Erythroblast (primary cell): ENCODE results near the gene DYDC1.
"Not testable (repeated sequence)": the region's sequence is repeated elsewhere in the genome, so short reads cannot be mapped to it uniquely, and the experiment has no call there.

Source experiments
- DNase-seq, 2 experiments: peaks; one replicate each; lab custom pipeline; 2025; lab: John Stamatoyannopoulos, UW
- GATA1 ChIP-seq: IDR thresholded peaks from 2 replicates; pipeline ENCODE4 v1.6.1; 2011; ENCODE audit warnings: low read depth, mild to moderate bottlenecking, control low read depth, low read length, moderate library complexity
- POLR2A ChIP-seq: IDR thresholded peaks from 2 replicates; pipeline ENCODE4 v1.6.1; 2011; ENCODE audit warnings: mild to moderate bottlenecking, low read length

DYDC1 gene

DNA sequence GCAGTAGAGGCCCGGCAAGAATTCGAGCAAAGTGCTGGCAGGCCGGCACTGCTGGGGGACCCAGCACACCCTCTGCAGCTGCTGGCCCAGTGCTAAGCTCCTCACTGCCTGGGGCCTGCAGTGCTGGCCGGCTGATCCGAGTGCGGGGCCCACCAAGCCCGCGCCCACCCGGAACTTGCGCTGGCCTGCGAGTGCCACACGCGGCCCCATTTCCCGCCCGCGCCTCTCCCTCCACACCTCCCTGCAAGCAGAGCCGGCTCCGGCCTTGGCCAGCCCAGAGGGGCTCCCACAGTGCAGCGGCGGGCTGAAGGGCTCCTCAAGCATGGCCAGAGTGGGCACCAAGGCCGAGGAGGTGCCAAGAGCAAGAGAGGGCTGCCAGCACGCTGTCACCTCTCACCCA is 3.1 kb upstream of the DYDC1 start:
- TF ChIP-seq GATA1, result no peak
- TF ChIP-seq POLR2A, result no peak
- no peak for DNase-seq

DNA sequence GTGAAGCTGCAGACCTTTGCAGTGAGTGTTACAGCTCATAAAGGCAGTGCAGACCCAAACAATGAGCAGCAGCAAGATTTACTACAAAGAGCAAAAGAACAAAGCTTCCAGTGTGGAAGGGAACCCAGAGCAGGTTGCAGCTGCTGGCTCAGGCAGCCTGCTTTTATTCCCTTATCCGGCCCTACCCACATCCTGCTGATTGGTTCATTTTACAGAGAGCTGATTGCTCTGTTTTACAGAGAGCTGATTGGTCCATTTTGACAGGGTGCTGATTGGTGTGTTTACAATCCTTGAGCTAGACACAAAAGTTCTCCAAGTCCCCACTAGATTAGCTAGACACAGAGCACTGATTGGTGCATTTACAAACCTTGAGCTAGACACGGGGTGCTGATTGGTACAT is 2.4 kb upstream of the DYDC1 start:
- DNase-seq, result not testable (repeated sequence)

DNA sequence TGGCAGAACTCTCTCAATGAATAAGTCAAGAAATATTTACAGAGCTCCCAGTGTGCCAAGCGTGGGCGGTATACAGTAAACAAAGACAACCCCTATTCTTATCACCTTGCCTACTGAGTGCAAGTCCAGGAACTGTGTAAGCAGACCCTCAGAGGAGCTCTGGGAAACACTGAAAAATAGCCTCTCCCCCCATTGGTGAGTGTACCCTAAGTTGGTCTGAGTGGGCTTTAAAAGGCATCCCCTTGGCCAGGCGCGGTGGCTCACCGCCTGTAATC is 1.2 kb upstream of the DYDC1 start:
- no peak for TF ChIP-seq POLR2A
- DNase-seq, result no peak

DNA sequence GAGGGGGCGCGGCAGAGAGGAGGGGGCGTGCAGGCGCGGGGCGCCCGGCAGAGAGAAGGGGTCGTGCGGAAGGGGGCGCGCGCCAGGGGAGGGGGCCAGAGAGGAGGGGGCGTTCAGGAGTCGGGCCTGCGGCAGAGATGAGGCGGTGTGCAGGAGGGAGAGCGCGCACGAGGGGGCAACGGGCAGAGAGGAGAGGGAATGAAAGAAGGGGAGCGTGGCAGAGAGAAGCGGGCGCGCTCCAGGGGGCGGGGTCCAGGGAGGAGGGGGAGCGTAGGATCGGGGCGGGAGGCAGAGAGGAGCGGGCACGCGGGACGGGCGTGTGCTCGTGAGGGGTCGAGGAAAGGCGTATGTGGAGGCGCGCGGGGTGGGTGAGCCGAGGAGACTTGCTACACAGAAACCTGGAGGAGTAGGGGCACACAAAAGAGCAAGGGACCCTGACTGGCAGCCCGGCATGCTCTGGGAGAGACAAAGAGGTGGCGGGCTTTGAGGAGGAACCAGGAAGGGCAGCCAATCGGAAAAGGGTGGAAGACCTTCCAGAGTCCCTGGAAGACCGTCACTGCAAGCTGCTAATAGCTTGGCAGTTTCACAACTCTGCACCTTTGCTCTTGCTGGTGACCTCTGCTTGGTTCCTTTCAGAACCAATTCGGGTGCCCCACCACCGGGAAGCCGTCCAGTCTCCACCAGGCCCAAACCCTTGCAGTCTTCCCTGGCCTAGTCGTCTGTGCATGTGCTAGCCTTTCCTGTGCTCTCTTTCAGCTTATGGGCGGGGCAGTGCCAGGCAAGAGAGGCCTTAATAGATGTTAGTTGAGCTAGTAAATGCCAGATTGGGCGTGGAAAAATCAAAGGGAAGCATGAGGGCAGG is 665 bp upstream of the DYDC1 start:
- TF ChIP-seq GATA1 (no peak), POLR2A (no peak)
- no peak for DNase-seq

DNA sequence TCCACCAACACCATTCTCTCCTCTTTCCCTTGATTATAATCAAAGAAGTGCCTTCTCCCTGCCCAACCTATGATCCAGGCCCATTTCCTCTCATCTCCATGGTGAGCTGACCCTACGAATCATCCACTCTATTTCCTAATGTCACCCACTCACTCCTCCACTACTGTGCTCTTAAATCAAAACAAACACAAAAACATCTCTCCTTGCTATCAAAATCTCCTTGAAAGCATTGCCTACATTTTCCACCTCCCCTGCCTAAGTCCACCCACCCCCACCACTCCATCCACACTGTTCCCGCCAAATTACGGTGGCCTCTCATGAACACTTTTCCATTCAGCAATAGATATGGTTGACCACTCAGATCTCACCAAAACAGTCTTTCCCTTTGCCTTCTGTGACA is 5.3 kb downstream of the DYDC1 start:
- no peak for TF ChIP-seq POLR2A
- no peak for TF ChIP-seq GATA1
- no peak for DNase-seq

DNA sequence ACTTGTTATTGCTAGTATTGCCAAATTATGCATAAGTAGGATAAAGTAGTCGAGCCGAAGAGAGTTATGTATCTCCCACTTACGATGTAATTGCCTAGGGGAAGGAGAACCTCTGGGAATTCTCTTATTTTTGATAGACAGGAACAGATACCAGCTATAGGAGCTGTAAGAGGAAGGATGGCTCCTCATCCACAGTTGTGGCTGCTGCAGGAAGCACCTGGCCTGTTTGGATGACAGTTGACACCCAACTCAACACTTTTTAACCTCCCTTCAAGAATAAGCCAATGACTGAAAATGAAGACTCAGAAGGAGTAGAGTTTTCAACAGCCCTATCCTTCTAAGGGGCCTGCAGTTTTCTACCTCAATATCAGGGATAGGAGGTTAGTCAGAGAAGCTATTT is 6.3 kb downstream of the DYDC1 start:
- no peak for DNase-seq
- TF ChIP-seq GATA1, result no peak
- no peak for TF ChIP-seq POLR2A

DNA sequence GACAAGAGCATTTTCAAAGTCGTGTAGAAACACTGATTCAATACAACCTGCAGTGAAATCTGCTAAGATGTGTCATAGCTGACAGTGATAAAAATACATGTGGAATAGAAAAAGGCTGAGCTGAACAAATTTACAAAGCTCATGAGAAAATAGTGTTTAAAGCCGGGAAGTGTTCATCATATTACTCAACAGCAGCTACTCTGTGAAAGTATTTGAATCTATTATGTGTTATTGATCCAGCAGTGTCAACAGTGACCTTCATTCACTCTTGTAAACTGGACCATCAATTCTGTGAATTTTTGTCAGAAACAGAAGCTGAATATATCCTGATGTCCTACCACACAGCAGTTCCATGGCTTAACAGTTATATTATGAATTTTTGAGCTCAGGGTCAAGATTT is 11.6 kb downstream of the DYDC1 start:
- no peak for DNase-seq
- TF ChIP-seq GATA1 (no peak), POLR2A (no peak)

DNA sequence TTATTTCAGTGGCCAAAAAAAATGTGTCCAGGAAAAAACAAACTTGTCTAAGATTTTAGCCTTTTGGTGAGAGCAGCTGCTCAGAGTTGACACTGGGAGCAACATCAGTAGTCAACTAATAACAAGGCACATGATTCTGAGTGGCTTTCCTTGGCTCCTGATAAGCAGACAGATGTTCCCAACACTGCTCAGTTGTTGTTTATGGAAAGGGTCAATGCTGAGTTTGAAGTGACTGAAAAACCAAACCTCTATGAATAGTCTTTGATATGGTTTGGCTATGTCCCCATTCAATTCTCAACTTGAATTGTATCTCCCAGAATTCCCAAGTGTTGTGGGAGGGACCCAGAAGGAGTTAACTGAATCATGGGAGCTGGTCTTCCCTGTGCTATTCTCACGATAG is 12.3 kb downstream of the DYDC1 start:
- DNase-seq, result no peak
- TF ChIP-seq POLR2A, result no peak
- TF ChIP-seq GATA1, result no peak

DNA sequence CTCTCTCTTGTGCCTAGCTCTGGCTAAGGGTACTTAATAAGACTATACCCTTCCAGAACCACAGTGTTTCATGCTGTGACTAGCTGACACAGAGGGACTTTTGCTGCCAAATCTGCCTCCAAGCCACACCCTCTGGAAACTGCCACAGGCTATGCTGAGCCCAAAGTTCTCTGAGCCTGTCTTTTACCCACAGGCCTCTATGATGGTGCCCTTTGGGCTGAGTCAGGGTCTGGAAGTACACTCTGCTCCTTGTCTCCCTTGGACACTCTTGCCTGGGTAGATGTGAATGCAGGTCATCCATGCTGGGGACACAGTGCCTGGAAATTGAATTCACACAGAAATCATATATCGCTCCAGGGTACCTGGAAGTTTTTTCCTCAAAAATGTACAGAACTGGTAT is 22.6 kb downstream of the DYDC1 start:
- no peak for TF ChIP-seq POLR2A
- TF ChIP-seq GATA1, result no peak
- DNase-seq, result no peak

DNA sequence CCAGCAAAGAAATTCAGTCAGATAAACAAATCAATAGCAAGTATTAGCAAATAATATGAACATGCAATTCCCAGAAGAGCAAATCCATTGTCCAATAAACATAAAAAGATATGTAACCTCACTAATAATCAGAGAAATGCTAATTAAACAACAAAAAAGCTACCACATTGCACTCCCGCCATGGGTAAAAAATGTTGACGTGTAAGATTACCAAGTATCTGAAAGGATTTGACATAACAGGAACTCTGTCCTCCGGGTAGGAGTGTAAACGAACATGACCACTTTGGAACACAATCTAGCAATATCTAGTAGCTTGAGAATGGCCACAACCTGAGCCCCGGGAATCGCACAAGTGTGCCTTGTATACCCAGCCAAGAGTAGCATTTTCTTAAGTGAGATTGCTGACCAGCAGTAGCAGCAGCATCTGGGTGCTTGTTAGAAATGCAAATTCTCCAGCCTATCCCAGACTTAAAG is 31.6 kb downstream of the DYDC1 start:
- TF ChIP-seq POLR2A (no peak), GATA1 (no peak)
- DNase-seq, result no peak

DNA sequence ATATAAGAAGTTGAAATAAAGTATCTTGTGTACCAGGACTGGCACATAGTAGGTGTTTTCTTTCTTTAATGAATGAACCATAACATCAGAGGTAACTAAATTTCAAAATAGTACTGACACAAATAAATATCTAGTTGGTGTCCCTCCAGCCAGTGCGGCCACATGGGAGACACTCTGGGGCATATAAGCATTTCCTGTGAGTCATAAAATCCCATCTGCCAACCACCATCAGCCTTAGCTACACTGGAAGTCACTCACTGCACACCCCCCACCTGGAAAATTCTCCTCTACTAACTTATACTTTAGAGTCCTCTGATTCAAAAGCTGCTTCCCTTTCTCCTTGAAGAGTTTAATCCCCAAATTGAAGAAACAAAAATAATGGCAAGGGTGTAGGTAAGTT is 32.5 kb downstream of the DYDC1 start:
- DNase-seq, result no peak
- no peak for TF ChIP-seq POLR2A
- no peak for TF ChIP-seq GATA1

DNA sequence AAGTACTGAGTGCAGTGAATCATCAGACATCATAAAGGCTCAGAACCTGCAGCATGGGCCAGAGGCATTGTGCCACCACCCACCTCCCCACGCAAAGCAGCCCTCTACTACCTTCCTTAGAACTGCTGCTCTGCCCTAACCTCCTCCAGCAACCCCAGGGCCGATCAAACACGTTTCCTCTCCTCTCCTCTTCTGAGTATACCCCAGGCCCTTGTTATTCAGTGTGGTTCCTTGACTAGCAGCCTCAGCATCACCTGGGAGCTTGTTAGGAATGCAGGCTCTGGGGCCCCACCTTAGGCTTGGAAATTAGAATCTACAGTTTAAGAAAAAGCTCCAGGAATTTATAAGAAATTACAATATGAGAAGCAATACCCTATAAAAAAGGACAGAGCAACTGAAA is 33.2 kb downstream of the DYDC1 start:
- no peak for TF ChIP-seq GATA1
- TF ChIP-seq POLR2A, result no peak
- no peak for DNase-seq

DNA sequence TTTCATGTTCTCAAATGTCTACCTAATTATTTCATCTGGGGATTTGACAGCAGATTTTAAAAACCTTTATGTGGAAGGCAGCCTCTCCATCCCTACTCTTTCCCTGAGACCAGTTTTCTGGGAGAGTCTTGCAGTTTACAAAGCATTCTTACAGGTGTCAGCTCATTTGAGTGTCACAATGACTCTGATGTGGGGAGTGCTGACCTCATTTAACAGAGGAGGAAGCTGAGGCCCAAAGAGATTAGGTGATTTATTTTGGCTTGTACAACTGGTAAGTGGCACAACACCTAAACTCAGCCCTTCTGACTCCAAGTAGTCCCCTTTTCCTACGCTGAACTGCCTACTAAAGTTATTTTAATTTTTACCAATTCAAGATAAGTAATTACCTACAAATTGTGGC is 33.8 kb downstream of the DYDC1 start:
- TF ChIP-seq GATA1 (no peak), POLR2A (no peak)
- DNase-seq, result no peak

DNA sequence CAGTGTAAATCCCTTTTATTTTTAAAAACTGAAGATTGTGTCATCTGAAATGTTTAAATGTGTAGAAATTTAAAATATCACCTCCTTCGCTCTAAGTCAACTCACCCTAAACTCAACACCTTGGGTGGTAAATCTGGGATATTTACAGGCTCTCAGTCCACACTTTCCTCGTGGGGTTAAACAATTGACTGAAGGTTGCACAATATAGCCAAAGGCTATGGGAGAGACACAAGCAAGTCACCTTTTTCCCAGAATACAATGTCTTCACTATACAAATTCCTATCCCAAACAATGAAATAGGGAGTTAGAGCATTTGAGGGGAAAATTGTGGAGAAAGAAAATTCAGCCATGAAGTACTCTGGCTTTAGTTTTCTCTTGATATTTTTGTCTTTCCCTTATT is 34.4 kb downstream of the DYDC1 start:
- DNase-seq, result no peak
- TF ChIP-seq GATA1, result no peak
- no peak for TF ChIP-seq POLR2A

DNA sequence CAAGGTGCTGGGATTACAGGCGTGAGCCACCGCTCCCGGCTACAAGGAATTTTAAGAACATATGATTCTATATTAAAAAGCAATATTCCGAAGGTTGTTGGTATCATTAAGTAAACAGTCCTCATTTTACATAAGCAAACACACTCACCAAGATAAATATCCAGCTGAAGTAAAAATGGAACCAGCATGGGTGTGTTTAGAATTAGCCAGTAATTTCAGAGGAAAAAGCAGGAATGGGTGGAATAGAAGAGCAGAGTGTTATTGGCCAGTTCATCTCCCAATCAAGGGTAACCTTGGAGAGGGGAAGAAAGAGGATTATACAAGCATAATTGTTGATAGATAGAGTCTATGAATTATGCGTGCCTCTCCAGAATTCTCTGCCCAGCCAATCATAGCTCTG is 35.4 kb downstream of the DYDC1 start:
- no peak for DNase-seq
- no peak for TF ChIP-seq POLR2A
- TF ChIP-seq GATA1, result no peak

DNA sequence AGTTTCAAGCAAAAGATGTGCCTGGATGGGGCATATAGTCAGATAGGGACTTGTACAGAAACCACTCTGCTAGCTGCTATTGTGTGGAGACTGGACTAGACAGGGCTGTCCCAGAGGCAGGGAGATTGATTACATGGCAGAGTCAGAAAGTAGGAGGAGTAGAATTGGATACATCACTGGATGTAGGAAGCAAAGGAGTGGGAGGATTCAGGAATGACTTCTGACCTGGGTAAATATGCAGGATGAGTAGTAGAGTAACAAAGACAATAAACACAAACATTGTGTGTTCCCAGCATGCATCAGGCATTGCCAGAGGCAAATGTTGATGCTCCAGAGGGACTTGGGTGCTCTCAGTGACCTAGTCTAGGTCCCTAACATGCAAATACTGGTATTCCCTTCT is 36.2 kb downstream of the DYDC1 start:
- DNase-seq, result no peak
- no peak for TF ChIP-seq POLR2A
